Neural crest cell (in vitro differentiated cells): ENCODE results near the gene GPSM3. TPM values are rescaled to one million over a fixed set of nuclear protein-coding genes. Genes with fewer than 3 reads are reported as not detected.
"Not testable (repeated sequence)": the region's sequence is repeated elsewhere in the genome, so short reads cannot be mapped to it uniquely, and the experiment has no call there.

Experiments used
- DNase-seq: peaks from one replicate; pipeline ENCODE4 v3.0.0; 2021; ENCODE audit warnings: low read depth, mixed read lengths, low spot score
- H3K27ac Mint-ChIP-seq: one replicate; pipeline ENCODE4 v1.8.0; 2021; ENCODE audit warnings: mild to moderate bottlenecking, mixed read lengths; ENCODE audit not compliant: unreplicated experiment
- H3K27me3 Mint-ChIP-seq: 2 replicates; pipeline ENCODE4 v1.8.0; 2021; ENCODE audit warnings: low read depth, mild to moderate bottlenecking, mixed read lengths
- H3K36me3 Mint-ChIP-seq: 2 replicates; pipeline ENCODE4 v1.8.0; 2021; ENCODE audit warnings: low read depth, mild to moderate bottlenecking, mixed read lengths
- H3K4me1 Mint-ChIP-seq: 2 replicates; pipeline ENCODE4 v1.8.0; 2021; ENCODE audit warnings: mixed read lengths
- H3K4me3 Mint-ChIP-seq: one replicate; pipeline ENCODE4 v1.8.0; 2021; ENCODE audit warnings: mild to moderate bottlenecking, mixed read lengths
- H3K9me3 Mint-ChIP-seq: 2 replicates; pipeline ENCODE4 v1.8.0; 2021; ENCODE audit warnings: mixed read lengths
- CTCF ChIP-seq: fragments of 200-600 bp; sonication (generic); conservative IDR thresholded peaks from 2 replicates; pipeline ENCODE4 v1.5.0; 2021; ENCODE audit warnings: antibody characterized with exemption, mild to moderate bottlenecking
- total RNA-seq: library from RNA; stranded (reverse); gene quantifications from 2 replicates; pipeline ENCODE4 v1.2.1, GENCODE V29; 2021

Gene GPSM3
- total RNA-seq, 1 donor from 2014 or later, result 7.3 TPM

GRCh38 chr6:32189069-32189741, 3.2 kb downstream of the GPSM3 start:
- peak overlapping the region; percentile 97 for H3K27ac Mint-ChIP-seq
- peaks cover 67% of the 10 kb centered on the region for H3K4me1 Mint-ChIP-seq
- H3K9me3 Mint-ChIP-seq, result no peaks in the 10 kb centered on the region
- TF ChIP-seq CTCF, result no peak
- peaks cover 11% of the 10 kb centered on the region for H3K36me3 Mint-ChIP-seq
- DNase-seq, result no peak
- H3K27me3 Mint-ChIP-seq, result no peaks in the 10 kb centered on the region
- peak overlapping the region; percentile 92 for H3K4me3 Mint-ChIP-seq

GRCh38 chr6:32188381-32189068, 3.9 kb downstream of the GPSM3 start:
- peak overlapping the region; percentile 97 for H3K27ac Mint-ChIP-seq
- H3K4me1 Mint-ChIP-seq, result peaks cover 61% of the 10 kb centered on the region
- H3K27me3 Mint-ChIP-seq, result no peaks in the 10 kb centered on the region
- H3K9me3 Mint-ChIP-seq, result no peaks in the 10 kb centered on the region
- H3K4me3 Mint-ChIP-seq, result peak overlapping the region; percentile 92
- peaks cover 11% of the 10 kb centered on the region for H3K36me3 Mint-ChIP-seq
- DNase-seq, result no peak
- no peak for TF ChIP-seq CTCF

- not testable (repeated sequence) for H3K27me3 Mint-ChIP-seq, DNase-seq, H3K9me3 Mint-ChIP-seq
- peak overlapping the region; percentile 50 for H3K27ac Mint-ChIP-seq
- peaks cover 56% of the 10 kb centered on the region for H3K4me1 Mint-ChIP-seq
- H3K36me3 Mint-ChIP-seq, result peaks cover 11% of the 10 kb centered on the region
- peak overlapping the region; percentile 92 for H3K4me3 Mint-ChIP-seq
These were observed 4.6 kb downstream of the GPSM3 start for GRCh38 chr6:32187725-32188380.

GRCh38 chr6:32187009-32187709, 5.3 kb downstream of the GPSM3 start:
- peak overlapping the region; percentile 92 for H3K4me3 Mint-ChIP-seq
- no peak for TF ChIP-seq CTCF
- no peak for DNase-seq
- no peaks in the 10 kb centered on the region for H3K9me3 Mint-ChIP-seq
- peak overlapping the region; percentile 50 for H3K27ac Mint-ChIP-seq
- H3K4me1 Mint-ChIP-seq, result peaks cover 52% of the 10 kb centered on the region
- H3K27me3 Mint-ChIP-seq, result no peaks in the 10 kb centered on the region
- peaks cover 11% of the 10 kb centered on the region for H3K36me3 Mint-ChIP-seq

GRCh38 chr6:32186151-32186840, 6.1 kb downstream of the GPSM3 start:
- peaks cover 49% of the 10 kb centered on the region for H3K4me1 Mint-ChIP-seq
- H3K27me3 Mint-ChIP-seq, H3K9me3 Mint-ChIP-seq, DNase-seq: not testable (repeated sequence)
- peaks cover 11% of the 10 kb centered on the region for H3K36me3 Mint-ChIP-seq
- peak overlapping the region; percentile 59 for H3K27ac Mint-ChIP-seq
- H3K4me3 Mint-ChIP-seq, result peak overlapping the region; percentile 92

GRCh38 chr6:32185681-32186131, 6.7 kb downstream of the GPSM3 start:
- H3K9me3 Mint-ChIP-seq, result not testable (repeated sequence)

More at GRCh38 chr6:32185681-32186131, 6.7 kb downstream of the GPSM3 start:
- not testable (repeated sequence) for DNase-seq, H3K27me3 Mint-ChIP-seq
- Mint-ChIP-seq H3K27ac (peak overlapping the region; percentile 54), H3K36me3 (peaks cover 11% of the 10 kb centered on the region), H3K4me1 (peaks cover 47% of the 10 kb centered on the region), H3K4me3 (peak overlapping the region; percentile 92)
